ENCODE measurements around the gene STIM2. TPM values are rescaled to one million over a fixed set of nuclear protein-coding genes. Genes with fewer than 3 reads are reported as not detected.

The STIM2 gene
- total RNA-seq, 1 donor from 2014 or later: 25.8 TPM

GRCh38 chr4:27043200-27043599 lies 182.6 kb downstream of the STIM2 start:
- Histone ChIP-seq H3K9me3 (ENCODE audit: low read depth) (no peaks in the 10 kb centered on the region), H3K27me3 (no peaks in the 10 kb centered on the region), H3K79me2 (ENCODE audit: low read depth) (no peaks in the 10 kb centered on the region), H3K4me3 (no peak overlapping the region), H4K20me1 (ENCODE audit: low read depth) (no peaks in the 10 kb centered on the region), H3F3A (ENCODE audit: low read depth) (no peaks in the 10 kb centered on the region), H2AFZ (replicated peaks) (no peak overlapping the region), H3K27ac (no peak overlapping the region), H3K9ac (no peak overlapping the region), H3K4me2 (no peak overlapping the region), H3K4me1 (no peaks in the 10 kb centered on the region), H3K36me3 (no peaks in the 10 kb centered on the region)
- H3K4me1 Mint-ChIP-seq: peaks cover under 1% of the 10 kb centered on the region
- TF ChIP-seq EZH2phosphoT487 (IDR thresholded peaks at IDR 0.05) (no peak), CTCF (IDR thresholded peaks at IDR 0.05) (no peak), EZH2 (IDR thresholded peaks at IDR 0.05) (no peak)
- no peaks in the 10 kb centered on the region for H3K36me3 Mint-ChIP-seq
- DNase-seq (ENCODE audit: low spot score): no peak
- peaks cover 2% of the 10 kb centered on the region for H3K27me3 Mint-ChIP-seq (ENCODE audit: insufficient read depth, low read depth)
- no peak overlapping the region for H3K4me3 Mint-ChIP-seq
- H3K27ac Mint-ChIP-seq: no peak overlapping the region
- H3K9me3 Mint-ChIP-seq: peaks cover 5% of the 10 kb centered on the region

- Mint-ChIP-seq H3K27me3 (ENCODE audit: insufficient read depth, low read depth) (peaks cover 10% of the 10 kb centered on the region), H3K36me3 (no peaks in the 10 kb centered on the region), H3K4me3 (no peak overlapping the region), H3K4me1 (peaks cover 13% of the 10 kb centered on the region), H3K27ac (no peak overlapping the region), H3K9me3 (no peaks in the 10 kb centered on the region)
- Histone ChIP-seq H3F3A (ENCODE audit: low read depth) (no peaks in the 10 kb centered on the region), H3K9ac (no peak overlapping the region), H3K79me2 (ENCODE audit: low read depth) (no peaks in the 10 kb centered on the region), H4K20me1 (ENCODE audit: low read depth) (no peaks in the 10 kb centered on the region), H3K4me2 (no peak overlapping the region), H3K9me3 (ENCODE audit: low read depth) (no peaks in the 10 kb centered on the region), H3K4me3 (no peak overlapping the region), H3K27ac (no peak overlapping the region), H2AFZ (replicated peaks) (no peak overlapping the region), H3K36me3 (no peaks in the 10 kb centered on the region), H3K4me1 (peaks cover 9% of the 10 kb centered on the region), H3K27me3 (no peaks in the 10 kb centered on the region)
- no peak for TF ChIP-seq CTCF (IDR thresholded peaks at IDR 0.05)
- TF ChIP-seq EZH2phosphoT487 (IDR thresholded peaks at IDR 0.05): no peak
- TF ChIP-seq EZH2 (IDR thresholded peaks at IDR 0.05): no peak
- DNase-seq (ENCODE audit: low spot score): no peak
Measured at GRCh38 chr4:27046851-27047250, 186.2 kb downstream of the STIM2 start.

GRCh38 chr4:27048429-27049238 lies 188.0 kb downstream of the STIM2 start:
- H3K4me1 Mint-ChIP-seq: peaks cover 13% of the 10 kb centered on the region
- DNase-seq (ENCODE audit: low spot score): peak; percentile 18
- Histone ChIP-seq H3K4me1 (peaks cover 9% of the 10 kb centered on the region), H3K27ac (no peak overlapping the region), H3K36me3 (no peaks in the 10 kb centered on the region), H3K4me3 (no peak overlapping the region), H3K9me3 (ENCODE audit: low read depth) (no peaks in the 10 kb centered on the region), H3K27me3 (no peaks in the 10 kb centered on the region), H3K9ac (no peak overlapping the region), H3F3A (ENCODE audit: low read depth) (no peaks in the 10 kb centered on the region), H3K4me2 (peak overlapping the region; percentile 30), H3K79me2 (ENCODE audit: low read depth) (no peaks in the 10 kb centered on the region), H2AFZ (replicated peaks) (peak overlapping the region; percentile 30), H4K20me1 (ENCODE audit: low read depth) (no peaks in the 10 kb centered on the region)
- no peaks in the 10 kb centered on the region for H3K9me3 Mint-ChIP-seq
- H3K4me3 Mint-ChIP-seq: no peak overlapping the region
- H3K27ac Mint-ChIP-seq: no peak overlapping the region
- H3K36me3 Mint-ChIP-seq: no peaks in the 10 kb centered on the region
- peak; percentile 83 for TF ChIP-seq CTCF (IDR thresholded peaks at IDR 0.05)
- TF ChIP-seq EZH2phosphoT487 (IDR thresholded peaks at IDR 0.05): no peak
- TF ChIP-seq EZH2 (IDR thresholded peaks at IDR 0.05): no peak
- H3K27me3 Mint-ChIP-seq (ENCODE audit: insufficient read depth, low read depth): peaks cover 8% of the 10 kb centered on the region

Measured in neural progenitor cell (in vitro differentiated cells).